Suprapubic skin (tissue), 4 donors: ENCODE measurements around the gene SLX9. TPM values are rescaled to one million over a fixed set of nuclear protein-coding genes. Genes with fewer than 3 reads are reported as not detected.

ENCODE experiments used
- DNase-seq, 2 donors: peaks; one replicate each; pipeline ENCODE4 v3.0.0-alpha.2; 2019; ENCODE audit warnings: low spot score in 2 of 2
- H3K27ac ChIP-seq: fragments of 200-600 bp; sonication (generic); one replicate; pipeline ENCODE4 v1.5.1; 2019
- H3K27me3 ChIP-seq: fragments of 200-600 bp; sonication (generic); one replicate; pipeline ENCODE4 v1.5.1; 2019
- H3K36me3 ChIP-seq: fragments of 200-600 bp; sonication (generic); one replicate; pipeline ENCODE4 v1.5.1; 2019
- H3K4me1 ChIP-seq: fragments of 200-600 bp; sonication (generic); one replicate; pipeline ENCODE4 v1.5.1; 2019
- H3K4me3 ChIP-seq: fragments of 200-600 bp; sonication (generic); one replicate; pipeline ENCODE4 v1.5.1; 2019; ENCODE audit warnings: mild to moderate bottlenecking
- H3K9me3 ChIP-seq: fragments of 200-600 bp; sonication (generic); one replicate; pipeline ENCODE4 v1.5.1; 2019
- EP300 ChIP-seq: sonication (generic); formaldehyde crosslinking; IDR thresholded peaks from one replicate; pipeline ENCODE4 v1.6.1; 2017; ENCODE audit warnings: antibody characterized with exemption
- POLR2A ChIP-seq, 2 donors: fragments of 450-650 bp; IDR thresholded peaks; one replicate each; pipeline ENCODE4 v1.6.1; 2017; ENCODE audit warnings: antibody characterized with exemption in 2 of 2, mild to moderate bottlenecking in 2 of 2, moderate library complexity in 2 of 2
- POLR2AphosphoS5 ChIP-seq, 3 donors: sonication (generic); formaldehyde crosslinking; IDR thresholded peaks; one replicate each; pipeline ENCODE4 v1.6.1; 2017; ENCODE audit warnings: antibody characterized with exemption in 3 of 3
- WGBS: methylation state at CpG from one replicate; pipeline ENCODE4 v1.1.5; 2018; 5-methylcytosine and 5-hydroxymethylcytosine counted together
- total RNA-seq, 4 donors: library from RNA; depleted of rRNA; stranded (reverse); fragments of >200 nt; gene quantifications; one replicate each; pipeline ENCODE4 v1.1.0, GENCODE V29; 2016
- TF ChIP-seq, protein P1 (sequence below), 2 donors: fragments of 200-600 bp in 1 of 2; fragments of 450-650 bp in 1 of 2; sonication (generic) in 1 of 2; IDR thresholded peaks; one replicate each; pipeline ENCODE4 v1.5.1; 2016 to 2019; ENCODE audit warnings: antibody characterized with exemption in 2 of 2, mild to moderate bottlenecking in 1 of 2, moderate library complexity in 1 of 2

The SLX9 gene
- total RNA-seq, 4 donors from 2014 or later = 13.4 to 16.9 (median 14.4) TPM

DNA sequence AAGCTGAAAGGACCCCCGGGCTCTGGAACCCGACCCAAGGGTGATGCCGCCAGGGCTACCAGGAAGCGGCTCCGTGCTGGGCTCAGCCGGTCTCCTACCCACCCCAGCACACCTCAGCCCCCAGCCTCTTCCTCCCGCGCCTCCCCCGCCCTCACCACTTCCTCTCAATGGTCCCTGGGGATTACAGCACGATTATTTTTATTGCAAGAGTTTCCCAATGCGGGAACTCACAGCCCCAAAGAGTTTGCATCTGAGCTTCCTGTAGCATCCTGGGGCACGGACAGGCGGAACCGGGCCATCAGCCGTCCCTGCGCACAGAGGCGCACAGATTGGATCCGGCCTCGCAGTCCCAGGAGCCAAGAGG is 8.7 kb upstream of the SLX9 start:
- H3K27me3 ChIP-seq = peaks cover 61% of the 10 kb centered on the region
- H3K27ac ChIP-seq = no peak overlapping the region
- no peaks in the 10 kb centered on the region for H3K9me3 ChIP-seq
- 6% methylated on average over 16 of the region's 19 CpGs for WGBS
- H3K4me1 ChIP-seq = peaks cover 57% of the 10 kb centered on the region
- TF ChIP-seq, protein P1, sequence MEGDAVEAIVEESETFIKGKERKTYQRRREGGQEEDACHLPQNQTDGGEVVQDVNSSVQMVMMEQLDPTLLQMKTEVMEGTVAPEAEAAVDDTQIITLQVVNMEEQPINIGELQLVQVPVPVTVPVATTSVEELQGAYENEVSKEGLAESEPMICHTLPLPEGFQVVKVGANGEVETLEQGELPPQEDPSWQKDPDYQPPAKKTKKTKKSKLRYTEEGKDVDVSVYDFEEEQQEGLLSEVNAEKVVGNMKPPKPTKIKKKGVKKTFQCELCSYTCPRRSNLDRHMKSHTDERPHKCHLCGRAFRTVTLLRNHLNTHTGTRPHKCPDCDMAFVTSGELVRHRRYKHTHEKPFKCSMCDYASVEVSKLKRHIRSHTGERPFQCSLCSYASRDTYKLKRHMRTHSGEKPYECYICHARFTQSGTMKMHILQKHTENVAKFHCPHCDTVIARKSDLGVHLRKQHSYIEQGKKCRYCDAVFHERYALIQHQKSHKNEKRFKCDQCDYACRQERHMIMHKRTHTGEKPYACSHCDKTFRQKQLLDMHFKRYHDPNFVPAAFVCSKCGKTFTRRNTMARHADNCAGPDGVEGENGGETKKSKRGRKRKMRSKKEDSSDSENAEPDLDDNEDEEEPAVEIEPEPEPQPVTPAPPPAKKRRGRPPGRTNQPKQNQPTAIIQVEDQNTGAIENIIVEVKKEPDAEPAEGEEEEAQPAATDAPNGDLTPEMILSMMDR (IDR thresholded peaks at IDR 0.05) = no peak
- no peak for TF ChIP-seq POLR2AphosphoS5 (IDR thresholded peaks at IDR 0.05)
- TF ChIP-seq POLR2A (IDR thresholded peaks at IDR 0.05) = no peak
- no peak for TF ChIP-seq EP300
- no peaks in the 10 kb centered on the region for H3K36me3 ChIP-seq
- H3K4me3 ChIP-seq = peak overlapping the region; percentile 48
- DNase-seq = no peak

DNA sequence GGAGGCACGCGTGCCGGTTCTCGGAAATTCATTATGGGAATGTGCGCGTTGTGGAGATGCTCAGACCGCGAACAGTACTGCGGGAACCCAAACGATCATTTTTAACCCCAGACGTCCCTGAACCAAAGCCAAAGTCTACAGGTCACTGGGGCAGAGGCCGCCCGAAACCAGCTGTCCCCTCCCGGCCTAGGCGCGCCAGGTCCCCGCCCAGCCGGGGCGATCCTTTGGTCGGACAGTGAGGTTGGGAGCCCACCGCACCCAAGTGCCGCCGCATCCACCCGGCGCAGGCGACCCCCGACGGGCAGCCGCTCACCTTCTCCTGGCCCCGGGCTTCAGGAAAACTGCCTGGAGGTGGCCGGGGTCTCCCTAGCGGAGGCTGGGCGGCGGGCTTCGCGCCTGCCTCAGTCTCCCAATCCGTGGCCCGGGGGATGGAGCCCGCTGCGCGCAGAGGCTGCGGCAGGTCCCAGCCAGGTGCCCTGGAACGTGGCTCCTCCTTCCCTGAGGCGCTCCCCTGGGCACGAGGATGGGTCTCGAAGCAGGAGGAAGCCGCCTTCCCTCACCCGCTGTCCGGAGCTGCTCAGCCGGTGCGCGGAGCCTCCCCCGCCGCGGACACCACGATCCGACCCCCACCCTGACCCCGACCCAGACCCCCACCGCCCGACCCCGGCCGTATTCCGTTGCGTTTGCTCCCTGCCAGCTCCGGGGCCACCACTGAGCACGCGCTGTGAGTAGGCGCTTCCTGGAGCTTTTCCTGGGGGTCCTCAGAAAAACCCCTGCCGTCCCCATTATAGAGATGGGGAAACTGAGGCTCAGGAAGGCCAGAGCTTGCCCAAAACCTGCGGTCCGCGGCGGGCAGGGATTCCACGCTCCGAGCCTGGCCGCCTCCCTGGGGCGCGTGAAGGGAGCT is 8.1 kb upstream of the SLX9 start:
- Histone ChIP-seq H3K4me1 (peaks cover 51% of the 10 kb centered on the region), H3K4me3 (peak overlapping the region; percentile 48), H3K27ac (peak overlapping the region; percentile 32), H3K27me3 (peaks cover 61% of the 10 kb centered on the region), H3K36me3 (no peaks in the 10 kb centered on the region), H3K9me3 (no peaks in the 10 kb centered on the region)
- DNase-seq = no peak
- 2% methylated on average over 17 of the region's 78 CpGs for WGBS
- TF ChIP-seq, protein P1 (IDR thresholded peaks at IDR 0.05) = no peak
- no peak for TF ChIP-seq POLR2A (IDR thresholded peaks at IDR 0.05)
- no peak for TF ChIP-seq EP300
- TF ChIP-seq POLR2AphosphoS5 (IDR thresholded peaks at IDR 0.05) = no peak

DNA sequence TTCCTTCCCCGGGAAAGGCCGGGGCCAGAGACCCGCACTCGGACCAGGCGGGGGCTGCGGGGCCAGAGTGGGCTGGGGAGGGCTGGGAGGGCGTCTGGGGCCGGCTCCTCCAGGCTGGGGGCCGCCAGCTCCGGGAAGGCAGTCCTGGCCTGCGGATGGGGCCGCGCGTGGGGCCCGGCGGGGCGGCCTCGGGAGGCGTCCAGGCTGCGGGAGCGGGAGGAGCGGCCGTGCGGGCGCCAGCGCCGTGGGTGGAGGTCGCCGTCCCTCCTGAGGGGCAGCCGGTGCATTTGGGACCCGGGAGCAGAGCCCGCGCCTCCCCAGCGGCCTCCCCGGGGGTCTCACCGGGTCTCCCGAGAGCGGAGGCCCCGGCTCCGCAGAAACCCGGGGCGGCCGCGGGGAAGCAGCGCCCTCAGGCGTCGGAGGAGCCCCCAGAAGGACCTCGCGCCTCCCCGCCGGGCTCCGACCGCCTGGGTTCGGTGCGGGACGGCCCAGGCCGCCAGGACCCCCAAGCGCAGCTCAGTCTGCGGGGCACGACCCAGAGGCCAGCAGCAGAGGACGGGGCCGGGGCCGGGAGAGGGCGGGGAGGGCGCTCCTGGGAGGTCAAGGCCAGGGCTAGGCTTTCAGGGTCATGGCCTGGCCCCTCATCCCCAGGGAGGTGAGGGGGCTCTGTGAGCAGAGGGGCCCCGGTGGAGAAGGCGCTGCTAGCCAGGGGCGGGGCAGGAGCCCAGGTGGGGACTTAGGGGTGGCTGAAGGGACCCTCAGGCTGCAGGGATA is 7.2 kb upstream of the SLX9 start:
- Histone ChIP-seq H3K27me3 (peaks cover 60% of the 10 kb centered on the region), H3K36me3 (no peaks in the 10 kb centered on the region), H3K9me3 (no peaks in the 10 kb centered on the region), H3K4me1 (peaks cover 43% of the 10 kb centered on the region), H3K4me3 (peak overlapping the region; percentile 48), H3K27ac (peak overlapping the region; percentile 3)
- TF ChIP-seq, protein P1 (IDR thresholded peaks at IDR 0.05) = peak in 1 of 2 donors; percentile 45
- no peak for TF ChIP-seq POLR2AphosphoS5 (IDR thresholded peaks at IDR 0.05)
- WGBS = 29% methylated on average over 3 of the region's 68 CpGs
- DNase-seq = no peak

DNA sequence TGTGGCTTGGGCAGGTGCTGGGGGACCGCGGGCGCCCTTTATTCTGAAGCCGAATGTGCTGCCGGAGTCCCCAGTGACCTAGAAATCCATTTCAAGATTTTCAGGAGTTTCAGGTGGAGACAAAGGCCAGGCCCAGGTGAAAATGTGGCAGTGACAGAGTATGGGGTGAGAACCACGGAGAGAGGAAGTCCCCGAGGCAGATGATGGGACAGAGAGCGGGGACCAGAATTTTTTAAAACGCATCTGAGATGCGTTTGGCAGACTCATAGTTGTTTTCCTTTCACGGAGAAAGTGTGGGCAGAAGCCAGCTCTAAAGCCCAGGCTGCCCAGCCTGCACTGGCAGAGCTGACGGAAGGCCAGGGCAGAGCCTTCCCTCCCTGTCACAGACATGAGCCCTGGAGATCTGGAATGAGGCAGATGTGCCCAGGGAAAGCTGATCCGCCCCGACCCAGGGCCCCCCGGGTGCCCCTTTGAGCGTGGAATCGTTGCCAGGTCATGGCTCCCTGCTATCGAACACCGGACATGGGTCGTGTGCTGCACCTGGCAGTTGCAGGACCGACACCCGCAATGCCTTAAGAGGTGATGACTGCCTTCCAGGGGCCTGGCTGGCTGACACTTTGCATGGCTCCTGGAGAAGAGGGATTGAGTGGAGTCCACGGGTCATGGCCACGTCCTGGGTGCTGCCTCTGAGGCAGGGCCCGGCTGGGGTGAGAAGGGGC is 6.5 kb upstream of the SLX9 start:
- DNase-seq = no peak
- Histone ChIP-seq H3K36me3 (no peaks in the 10 kb centered on the region), H3K4me3 (no peak overlapping the region), H3K9me3 (no peaks in the 10 kb centered on the region), H3K27me3 (peaks cover 57% of the 10 kb centered on the region), H3K27ac (no peak overlapping the region), H3K4me1 (peaks cover 35% of the 10 kb centered on the region)
- TF ChIP-seq EP300 (no peak), POLR2AphosphoS5 (IDR thresholded peaks at IDR 0.05) (no peak), POLR2A (IDR thresholded peaks at IDR 0.05) (no peak)
- TF ChIP-seq, protein P1 (IDR thresholded peaks at IDR 0.05) = no peak
- WGBS = 65% methylated on average over 15 of the region's 25 CpGs
